ENCODE measurements around the gene GYG2.
"Not testable (repeated sequence)": the region's sequence is repeated elsewhere in the genome, so short reads cannot be mapped to it uniquely, and the experiment has no call there.

The GYG2 gene

GRCh38 chrX:2828344-2828958 is at the start of gene GYG2:
GYG2 (plus strand) TSS chrX:2828930; CDS start chrX:2830189, 1,259 bp downstream.
- no peak for TF ChIP-seq EZH2phosphoT487 (IDR thresholded peaks at IDR 0.05; ENCODE audit: low read depth)
- TF ChIP-seq CTCF (IDR thresholded peaks at IDR 0.05; ENCODE audit: low read depth, low read length): no peak
- no peaks in the 10 kb centered on the region for H3K36me3 ChIP-seq (replicated peaks; ENCODE audit: low read depth, low read length)
- H3K9me3 ChIP-seq (ENCODE audit: insufficient read depth, low read length): no peaks in the 10 kb centered on the region
- no peak within 1 kb of the TSS for H3K27ac ChIP-seq (ENCODE audit: low read length)
- H3K4me2 ChIP-seq (ENCODE audit: low read length): no peak within 1 kb of the TSS
- H3K4me1 ChIP-seq (ENCODE audit: low read length): no peaks in the 10 kb centered on the region
- H4K20me1 ChIP-seq (ENCODE audit: insufficient read depth, low read length): no peaks in the 10 kb centered on the region
- H2AFZ ChIP-seq (ENCODE audit: low read depth, low read length): no peak within 1 kb of the TSS
- H3K27me3 ChIP-seq (ENCODE audit: low read depth, low read length): no peaks in the 10 kb centered on the region
- no peaks in the 10 kb centered on the region for H3K79me2 ChIP-seq (ENCODE audit: low read length)
- H3K9ac ChIP-seq (ENCODE audit: low read length): no peak within 1 kb of the TSS
- H3K4me3 ChIP-seq (ENCODE audit: low read length): no peak within 1 kb of the TSS

GRCh38 chrX:2780472-2781225 is 48.1 kb upstream of the GYG2 start:
- peak overlapping the region; percentile 29; the same call in 1 of the 2 replicates for H3K4me3 ChIP-seq (ENCODE audit: low read length)
- not testable (repeated sequence) for H3K9me3 ChIP-seq (ENCODE audit: insufficient read depth, low read length); H3K27ac ChIP-seq (ENCODE audit: low read length); H3K79me2 ChIP-seq (ENCODE audit: low read length); H3K36me3 ChIP-seq (replicated peaks; ENCODE audit: low read depth, low read length); H4K20me1 ChIP-seq (ENCODE audit: insufficient read depth, low read length); H3K9ac ChIP-seq (ENCODE audit: low read length); H2AFZ ChIP-seq (ENCODE audit: low read depth, low read length)
- H3K27me3 ChIP-seq (ENCODE audit: low read depth, low read length): peaks cover 18% of the 10 kb centered on the region
- peaks cover 18% of the 10 kb centered on the region for H3K4me1 ChIP-seq (ENCODE audit: low read length)
- H3K4me2 ChIP-seq (ENCODE audit: low read length): peak overlapping the region; percentile 38

- H3K79me2 ChIP-seq (ENCODE audit: low read length): no peaks in the 10 kb centered on the region
- no peaks in the 10 kb centered on the region for H4K20me1 ChIP-seq (ENCODE audit: insufficient read depth, low read length)
- H3K4me1 ChIP-seq (ENCODE audit: low read length): peaks cover 18% of the 10 kb centered on the region
- H3K4me2 ChIP-seq (ENCODE audit: low read length): peak overlapping the region; percentile 38
- H3K27me3 ChIP-seq (ENCODE audit: low read depth, low read length): peaks cover 18% of the 10 kb centered on the region
- no peak for TF ChIP-seq CTCF (IDR thresholded peaks at IDR 0.05; ENCODE audit: low read depth, low read length)
- TF ChIP-seq EZH2phosphoT487 (IDR thresholded peaks at IDR 0.05; ENCODE audit: low read depth): no peak
- H3K9ac ChIP-seq (ENCODE audit: low read length): no peak overlapping the region; the same call in 1 of the 2 replicates
- no peaks in the 10 kb centered on the region for H3K9me3 ChIP-seq (ENCODE audit: insufficient read depth, low read length)
- H3K4me3 ChIP-seq (ENCODE audit: low read length): peak overlapping the region; percentile 29; the same call in 1 of the 2 replicates
- no peak overlapping the region for H2AFZ ChIP-seq (ENCODE audit: low read depth, low read length)
- no peaks in the 10 kb centered on the region for H3K36me3 ChIP-seq (replicated peaks; ENCODE audit: low read depth, low read length)
- no peak overlapping the region for H3K27ac ChIP-seq (ENCODE audit: low read length)
These were observed 47.5 kb upstream of the GYG2 start for GRCh38 chrX:2781226-2781571.

GRCh38 chrX:2781698-2782097 is 47.0 kb upstream of the GYG2 start:
- no peak overlapping the region for H3K9ac ChIP-seq (ENCODE audit: low read length)
- no peaks in the 10 kb centered on the region for H3K9me3 ChIP-seq (ENCODE audit: insufficient read depth, low read length)
- no peak for TF ChIP-seq EZH2phosphoT487 (IDR thresholded peaks at IDR 0.05; ENCODE audit: low read depth)
- no peak for TF ChIP-seq CTCF (IDR thresholded peaks at IDR 0.05; ENCODE audit: low read depth, low read length)
- H3K4me2 ChIP-seq (ENCODE audit: low read length): peak overlapping the region; percentile 38
- no peaks in the 10 kb centered on the region for H3K36me3 ChIP-seq (replicated peaks; ENCODE audit: low read depth, low read length)
- H3K4me3 ChIP-seq (ENCODE audit: low read length): peak overlapping the region; percentile 29
- H3K79me2 ChIP-seq (ENCODE audit: low read length): no peaks in the 10 kb centered on the region
- H3K27me3 ChIP-seq (ENCODE audit: low read depth, low read length): peaks cover 18% of the 10 kb centered on the region
- H2AFZ ChIP-seq (ENCODE audit: low read depth, low read length): no peak overlapping the region
- peaks cover 18% of the 10 kb centered on the region for H3K4me1 ChIP-seq (ENCODE audit: low read length)
- H3K27ac ChIP-seq (ENCODE audit: low read length): no peak overlapping the region
- no peaks in the 10 kb centered on the region for H4K20me1 ChIP-seq (ENCODE audit: insufficient read depth, low read length)
